ENCODE data around the gene B3GAT1. TPM values are rescaled to one million over a fixed set of nuclear protein-coding genes. Genes with fewer than 3 reads are reported as not detected.
"Not testable (repeated sequence)": the region's sequence is repeated elsewhere in the genome, so short reads cannot be mapped to it uniquely, and the experiment has no call there.

B3GAT1 gene
- total RNA-seq, 1 experiment from 2014 or later = 0.23 TPM

- DNase-seq (ENCODE audit: low spot score) = peak; percentile 27
Observed at GRCh38 chr11:134356656-134357544, 55.1 kb downstream of the B3GAT1 start.

GRCh38 chr11:134355656-134356055, 56.4 kb downstream of the B3GAT1 start:
- no peak for DNase-seq (ENCODE audit: low spot score)

DNA sequence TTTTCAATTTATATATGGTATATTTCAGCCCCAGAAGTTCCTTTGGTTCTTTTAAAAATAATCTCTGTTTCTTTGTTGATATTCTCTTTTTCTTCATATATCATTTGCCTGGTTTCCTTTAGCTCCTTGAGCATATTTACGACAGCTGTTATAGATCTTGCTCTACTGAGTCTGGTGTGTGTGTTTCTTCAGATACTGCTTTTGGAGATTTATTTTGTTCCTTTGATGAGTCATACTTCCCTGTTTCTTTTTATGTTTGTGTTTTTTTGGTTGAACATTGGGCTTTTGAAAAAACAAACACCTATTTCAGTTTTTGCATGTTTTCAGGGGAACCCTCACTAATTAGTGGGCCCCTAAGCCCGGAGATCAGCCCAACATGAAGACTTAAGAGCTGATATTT, 56.9 kb downstream of the B3GAT1 start:
- no peak for DNase-seq (ENCODE audit: low spot score)

GRCh38 chr11:134352111-134352510, 59.9 kb downstream of the B3GAT1 start:
- no peak for DNase-seq (ENCODE audit: low spot score)

GRCh38 chr11:134350381-134350780, 61.7 kb downstream of the B3GAT1 start:
- no peak for DNase-seq (ENCODE audit: low spot score)

GRCh38 chr11:134349802-134350355, 62.2 kb downstream of the B3GAT1 start:
- DNase-seq (ENCODE audit: low spot score) = no peak

DNA sequence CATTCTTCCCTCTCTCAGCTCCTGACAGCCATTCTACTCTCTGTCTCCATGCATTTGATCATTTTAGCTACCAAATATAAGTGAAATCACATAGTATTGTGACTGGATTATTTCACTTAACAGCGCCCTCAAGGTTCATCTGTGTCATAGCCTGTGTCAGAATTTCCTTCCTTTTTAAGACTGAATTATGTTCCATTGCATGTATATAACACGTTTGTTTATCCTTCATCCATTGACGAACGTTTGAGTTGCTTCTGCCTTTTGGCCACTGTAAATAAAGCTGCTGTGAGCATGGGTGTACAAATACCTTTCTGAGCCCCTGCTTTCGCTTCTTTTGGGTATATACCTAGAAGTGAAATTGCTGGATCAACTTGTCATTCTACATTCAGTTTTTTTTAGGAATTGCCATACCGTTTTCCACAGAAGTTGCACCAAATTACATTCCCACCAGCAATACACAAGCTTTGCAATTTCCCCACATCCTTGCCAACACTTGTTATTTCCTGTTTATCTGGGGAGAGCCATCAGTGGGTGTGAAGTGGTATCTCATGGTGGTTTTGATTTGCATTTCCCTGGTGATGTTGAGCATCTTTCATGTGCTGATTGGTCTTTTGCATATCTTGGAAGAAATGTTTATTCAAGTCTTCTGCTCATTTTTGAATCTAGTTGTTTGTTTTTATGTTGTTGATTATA, 62.8 kb downstream of the B3GAT1 start:
- no peak for DNase-seq (ENCODE audit: low spot score)

- no peak for DNase-seq (ENCODE audit: low spot score)
Observed at GRCh38 chr11:134347441-134347840, 64.6 kb downstream of the B3GAT1 start.

- no peak for DNase-seq (ENCODE audit: low spot score)
Observed at GRCh38 chr11:134346976-134347350, 65.1 kb downstream of the B3GAT1 start.

DNA sequence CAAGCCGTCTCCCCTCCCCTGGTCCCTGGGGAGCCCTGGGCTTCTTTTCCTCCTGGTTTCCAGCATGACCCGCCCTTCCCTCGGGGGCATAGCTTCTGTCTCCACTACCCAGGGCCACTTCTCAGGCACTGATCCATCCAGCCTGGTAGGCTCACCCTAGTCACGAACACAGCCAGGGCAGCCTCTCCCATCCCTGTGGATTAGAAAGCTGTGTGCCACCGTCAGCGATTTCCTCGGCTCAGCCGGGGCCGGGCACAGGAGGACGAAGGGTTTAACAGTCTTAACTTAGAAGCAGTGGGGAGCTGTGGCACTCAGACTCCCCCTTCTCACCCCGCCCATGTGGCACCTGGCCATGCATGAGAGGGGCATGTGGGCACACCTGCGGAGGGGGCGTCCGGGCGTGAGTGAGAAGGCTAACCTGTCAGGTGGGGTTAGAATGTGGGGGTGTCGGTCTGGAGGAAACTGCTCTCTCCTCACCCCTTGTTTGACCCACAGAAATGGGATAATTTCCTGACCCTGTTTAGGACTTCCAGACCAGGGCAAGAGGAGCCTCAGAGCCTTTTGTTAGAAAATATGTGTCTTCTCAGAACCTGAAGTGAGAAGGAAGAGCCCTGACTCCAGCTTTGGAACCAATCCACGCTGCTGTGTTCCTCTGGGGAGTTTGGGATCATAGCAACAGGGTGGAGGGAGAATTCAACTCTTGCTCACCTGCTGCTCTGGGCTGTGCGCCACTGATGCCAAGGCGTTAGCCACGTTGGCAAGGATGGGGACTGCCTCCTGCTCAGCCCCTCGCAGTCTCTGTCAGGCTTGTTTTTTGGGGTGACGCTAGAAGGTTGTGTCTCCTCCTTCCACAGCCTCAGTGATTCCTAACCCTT, 65.7 kb downstream of the B3GAT1 start:
- DNase-seq (ENCODE audit: low spot score) = no peak

GRCh38 chr11:134345237-134345550, 66.8 kb downstream of the B3GAT1 start:
- no peak for DNase-seq (ENCODE audit: low spot score)

DNA sequence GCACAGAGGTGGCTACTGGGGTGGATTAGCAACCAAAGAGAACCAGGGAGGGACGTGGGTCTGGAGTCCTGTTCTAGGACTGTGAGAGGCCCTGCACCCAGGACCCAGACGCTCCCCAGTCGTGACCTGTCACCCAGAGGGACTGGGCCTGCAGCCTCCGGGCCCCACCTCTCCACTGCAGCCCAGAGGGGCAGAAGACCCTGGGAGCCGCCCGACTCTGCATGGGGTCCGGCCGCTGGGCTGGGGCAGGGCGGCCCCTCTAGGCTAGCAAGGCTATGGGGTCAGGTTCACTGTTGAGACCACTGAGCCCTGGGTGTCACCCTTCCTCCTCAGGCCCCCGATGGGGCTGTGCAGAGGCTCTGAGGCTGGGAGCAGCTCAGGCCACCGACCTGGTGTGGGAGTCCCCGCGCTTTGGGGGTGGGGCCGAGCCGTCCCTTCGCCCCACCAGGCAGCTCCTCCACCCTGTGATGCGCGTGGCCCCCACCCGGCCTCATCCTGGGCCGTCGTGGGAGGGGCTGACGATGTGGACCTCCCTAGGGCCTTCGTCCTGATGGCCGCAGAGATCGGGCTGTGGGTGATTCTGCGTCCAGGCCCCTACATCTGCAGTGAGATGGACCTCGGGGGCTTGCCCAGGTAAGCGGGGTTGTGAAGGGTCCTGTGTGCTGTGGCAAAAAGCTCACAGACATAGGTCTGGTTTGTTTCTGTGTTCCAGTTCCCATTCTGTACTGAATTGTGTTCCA, 67.4 kb downstream of the B3GAT1 start:
- DNase-seq (ENCODE audit: low spot score) = not testable (repeated sequence)

- no peak for DNase-seq (ENCODE audit: low spot score)
Observed at GRCh38 chr11:134343646-134344045, 68.4 kb downstream of the B3GAT1 start.

DNA sequence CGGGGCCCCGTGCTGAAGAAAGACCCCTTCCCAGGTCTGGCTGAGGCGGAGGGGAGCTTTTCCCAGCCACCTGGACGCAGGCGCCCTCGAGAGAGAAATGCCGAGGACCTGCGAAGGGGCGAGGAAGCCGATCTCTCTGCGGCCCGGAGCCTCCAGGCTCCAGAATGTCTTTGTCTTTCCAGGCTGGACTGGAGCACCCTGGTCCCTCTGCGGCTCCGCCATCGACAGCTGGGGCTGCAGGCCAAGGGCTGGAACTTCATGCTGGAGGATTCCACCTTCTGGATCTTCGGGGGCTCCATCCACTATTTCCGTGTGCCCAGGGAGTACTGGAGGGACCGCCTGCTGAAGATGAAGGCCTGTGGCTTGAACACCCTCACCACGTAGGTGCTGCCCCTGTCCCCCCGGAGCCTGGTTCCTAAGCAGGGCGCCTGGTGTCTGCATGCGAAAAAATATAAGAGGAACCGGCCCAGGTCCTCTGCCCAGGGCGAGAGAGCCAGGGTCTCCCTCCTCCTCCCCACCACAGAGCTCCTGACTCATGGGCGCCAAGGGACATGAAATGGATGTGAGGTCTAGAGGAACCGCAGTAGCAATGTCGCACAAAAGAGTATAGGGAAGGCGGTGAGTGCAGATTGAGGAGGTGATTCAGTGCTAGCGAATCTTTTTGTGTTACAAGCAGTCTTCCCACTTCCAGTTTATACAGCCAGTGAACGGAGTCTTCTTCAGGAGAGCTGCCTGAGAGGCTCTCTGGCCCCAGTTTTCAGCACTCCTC, 69.3 kb downstream of the B3GAT1 start:
- DNase-seq (ENCODE audit: low spot score) = no peak

DNA sequence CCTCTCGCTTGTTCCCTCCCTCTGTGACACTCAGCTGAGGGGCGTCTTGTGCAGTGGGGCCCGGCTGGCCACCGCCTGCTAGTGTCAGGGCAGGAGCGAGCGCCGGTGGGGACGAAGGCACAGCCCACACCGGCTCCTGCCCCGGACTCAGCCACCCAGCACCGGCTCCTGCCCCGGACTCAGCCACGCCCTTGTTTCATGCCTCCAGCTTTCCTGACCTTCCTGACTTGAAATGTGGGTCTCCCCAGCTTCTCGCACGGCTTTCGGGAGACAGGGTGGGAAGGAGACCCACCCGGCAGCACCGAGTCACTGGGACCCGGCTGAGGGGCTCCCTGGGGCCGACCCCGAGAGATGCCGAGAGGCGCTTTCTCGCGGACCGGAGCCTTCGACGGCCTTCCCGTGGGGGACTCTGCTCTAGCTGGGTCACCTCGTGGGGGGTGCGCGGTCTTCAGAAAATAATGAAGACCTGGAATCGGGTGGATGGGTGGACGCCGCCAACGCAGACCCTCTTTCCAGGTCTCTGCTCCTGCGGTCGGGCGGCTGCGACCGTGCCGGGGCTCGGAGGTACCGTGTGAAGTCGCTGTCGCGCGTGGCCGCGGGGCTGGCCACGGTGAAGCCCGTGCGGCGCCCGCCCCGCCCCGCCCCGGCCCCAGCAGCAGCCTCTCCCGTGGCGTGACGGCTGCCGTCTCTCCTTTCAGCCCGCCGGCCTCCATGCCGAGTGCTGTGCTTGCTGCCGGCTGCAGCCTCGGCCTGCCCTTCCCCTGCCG, 70.1 kb downstream of the B3GAT1 start:
- no peak for DNase-seq (ENCODE audit: low spot score)

DNA sequence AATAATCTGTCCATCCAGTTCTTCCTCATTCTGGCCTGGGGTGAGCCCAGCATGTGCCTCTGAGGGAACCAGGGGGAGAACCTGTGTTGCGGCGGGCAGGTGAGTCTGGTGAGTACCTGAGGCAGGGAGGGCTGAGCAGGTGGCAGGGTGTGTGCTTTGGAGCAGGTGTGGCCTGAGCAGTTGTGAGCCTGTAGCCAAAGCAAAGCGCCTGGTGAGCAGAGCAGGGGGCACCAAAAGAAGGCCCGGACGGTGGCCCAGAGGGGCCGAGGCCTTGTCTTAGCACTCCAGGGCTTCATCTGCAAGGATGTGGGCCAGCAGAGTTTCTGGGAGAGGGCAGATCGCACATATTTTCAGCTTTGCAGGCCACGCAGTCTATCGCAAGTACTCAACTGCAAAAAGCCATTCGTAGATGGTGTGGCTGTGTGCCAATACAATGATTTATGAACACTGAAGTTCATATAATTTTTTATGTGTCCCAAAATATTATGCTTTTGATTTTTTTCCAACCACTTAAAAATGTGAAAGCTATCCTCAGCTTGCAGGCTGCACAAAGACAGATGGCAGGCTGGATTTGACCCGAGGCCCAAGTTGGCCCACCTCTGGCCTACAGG, 71.6 kb downstream of the B3GAT1 start:
- DNase-seq (ENCODE audit: low spot score) = no peak

DNA sequence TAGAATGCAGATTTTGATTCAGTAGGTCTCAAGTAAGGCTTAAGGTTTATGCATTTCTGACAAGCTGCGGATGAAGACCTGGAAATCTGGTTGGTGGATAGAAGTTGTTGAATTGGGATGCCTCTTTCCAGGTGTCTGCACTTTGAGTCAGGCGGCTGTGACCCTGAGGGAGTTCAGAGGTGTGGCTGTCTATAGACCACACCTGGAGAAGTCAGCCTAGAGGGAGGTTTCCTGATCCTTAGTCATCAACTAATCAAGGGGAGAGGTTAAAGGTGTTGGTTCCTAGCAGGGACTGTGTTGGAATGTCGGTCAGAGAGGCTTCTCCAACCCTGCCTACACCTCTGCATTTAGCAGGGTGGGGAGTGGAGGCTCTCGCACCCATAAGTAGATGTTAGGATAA, 72.3 kb downstream of the B3GAT1 start:
- peak; percentile 46 for DNase-seq (ENCODE audit: low spot score)

- no peak for DNase-seq (ENCODE audit: low spot score)
Observed at GRCh38 chr11:134338654-134339053, 73.4 kb downstream of the B3GAT1 start.

DNA sequence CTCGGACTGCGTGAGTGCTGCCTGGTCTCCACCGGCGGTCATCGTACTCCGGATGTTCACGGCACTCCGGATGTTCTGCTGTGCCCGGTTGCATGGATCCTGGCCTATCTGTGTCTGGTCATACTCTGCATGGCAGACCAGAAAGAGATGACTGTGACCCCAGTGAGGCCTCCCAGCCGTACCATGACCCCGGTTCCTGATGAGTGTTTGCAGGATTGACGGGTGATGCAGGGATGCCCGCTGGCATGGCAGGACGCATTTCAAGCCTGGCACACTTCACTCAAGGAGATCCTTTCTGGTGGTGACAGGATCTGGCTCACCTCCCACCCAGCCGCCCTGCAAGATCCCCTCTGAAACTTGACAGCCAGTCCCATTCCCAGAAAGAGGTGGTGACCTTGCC, 74.0 kb downstream of the B3GAT1 start:
- DNase-seq (ENCODE audit: low spot score) = no peak

All from HT-29 (cell line).